Erythroblast (primary cell): ENCODE data around the gene MYCBP2.

Source experiments
- GATA1 ChIP-seq: IDR thresholded peaks from 2 replicates; pipeline ENCODE4 v1.6.1; 2011; ENCODE audit warnings: low read depth, mild to moderate bottlenecking, control low read depth, low read length, moderate library complexity
- POLR2A ChIP-seq: IDR thresholded peaks from 2 replicates; pipeline ENCODE4 v1.6.1; 2011; ENCODE audit warnings: mild to moderate bottlenecking, low read length

DNA sequence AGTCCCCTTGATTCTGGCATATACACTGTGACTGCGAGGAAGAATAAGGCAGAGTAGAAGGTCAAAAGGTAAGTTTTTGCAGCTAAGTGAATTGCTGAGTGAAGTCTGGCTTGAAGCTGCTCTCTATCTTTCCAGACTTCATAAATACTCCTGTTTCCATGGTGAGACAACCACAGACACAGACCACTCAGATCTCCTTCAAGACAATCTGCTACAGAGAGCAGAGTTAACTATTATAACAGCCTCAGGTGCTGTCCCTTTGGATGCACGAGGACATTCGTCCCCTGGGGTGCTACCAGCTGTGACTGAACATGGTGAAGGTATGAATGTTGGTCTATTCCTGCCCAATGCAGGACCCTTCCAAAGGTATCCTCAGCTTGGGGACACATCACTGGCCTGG lies 104.0 kb downstream of the MYCBP2 start:
- TF ChIP-seq POLR2A (no peak), GATA1 (no peak)
